Karpas-422 (cell line): ENCODE data around the gene C14orf180. TPM values are rescaled to one million over a fixed set of nuclear protein-coding genes. Genes with fewer than 3 reads are reported as not detected.
A peak's percentile ranks its signal among the peaks of the same experiment; 100 is the strongest.

ENCODE experiments used
- DNase-seq: peaks from one replicate; pipeline ENCODE4 v3.0.0-alpha.2; 2015
- H2AFZ ChIP-seq: fragments of 200-600 bp; sonication (generic); 2 replicates; pipeline ENCODE4 v1.6.1; 2014; ENCODE audit warnings: antibody characterized with exemption, low read length, mixed read lengths
- H3K27ac ChIP-seq: fragments of 200-600 bp; sonication (generic); 2 replicates; pipeline ENCODE4 v1.5.1; 2014; ENCODE audit warnings: mild to moderate bottlenecking, low read length, moderate library complexity
- H3K27me3 ChIP-seq: fragments of 200-600 bp; sonication (generic); 2 replicates; pipeline ENCODE4 v1.6.1; 2014; ENCODE audit warnings: low read length, mixed read lengths
- H3K36me3 ChIP-seq: fragments of 200-600 bp; sonication (generic); 2 replicates; pipeline ENCODE4 v1.6.1; 2014; ENCODE audit warnings: low read length, mixed read lengths; ENCODE audit not compliant: insufficient read depth
- H3K4me1 ChIP-seq: fragments of 200-600 bp; sonication (generic); 2 replicates; pipeline ENCODE4 v1.6.1; 2014; ENCODE audit warnings: mild to moderate bottlenecking, low read length, mixed read lengths
- H3K4me2 ChIP-seq: fragments of 200-600 bp; sonication (generic); 2 replicates; pipeline ENCODE4 v1.6.1; 2014; ENCODE audit warnings: low read length, low read depth, mild to moderate bottlenecking; ENCODE audit not compliant: poor library complexity, severe bottlenecking
- H3K4me3 ChIP-seq: fragments of 200-600 bp; sonication (generic); 2 replicates; pipeline ENCODE4 v1.5.1; 2014; ENCODE audit warnings: mild to moderate bottlenecking, antibody characterized with exemption, low read length, mixed read lengths
- H3K79me2 ChIP-seq: fragments of 200-600 bp; sonication (generic); 2 replicates; pipeline ENCODE4 v1.6.1; 2014; ENCODE audit warnings: mild to moderate bottlenecking, low read length, mixed read lengths
- H3K9ac ChIP-seq: fragments of 200-600 bp; sonication (generic); 2 replicates; pipeline ENCODE4 v1.6.0; 2014; ENCODE audit warnings: low read length
- H3K9me2 ChIP-seq: fragments of 200-600 bp; sonication (generic), shearing (Covaris generic); replicated peaks from 2 replicates; pipeline ENCODE4 v1.6.0; 2014; ENCODE audit warnings: mild to moderate bottlenecking, low read length, moderate library complexity; ENCODE audit not compliant: insufficient read depth
- H3K9me3 ChIP-seq: fragments of 300-700, 200-600 bp; sonication (generic); 2 replicates; pipeline ENCODE4 v1.6.1; 2014; ENCODE audit warnings: low read length, mixed read lengths
- H4K20me1 ChIP-seq: fragments of 200-600 bp; sonication (generic); 2 replicates; pipeline ENCODE4 v1.6.1; 2014; ENCODE audit warnings: mild to moderate bottlenecking, antibody characterized with exemption, low read length, low read depth; ENCODE audit not compliant: insufficient read depth
- total RNA-seq: library from RNA; depleted of rRNA; stranded (reverse); fragments of >200 nt; shearing (Covaris generic); gene quantifications from 2 replicates; pipeline ENCODE4 v1.2.3, GENCODE V29; 2014; ENCODE audit warnings: low replicate concordance

Gene C14orf180
- total RNA-seq, 1 experiment from 2014 or later: not detected

DNA sequence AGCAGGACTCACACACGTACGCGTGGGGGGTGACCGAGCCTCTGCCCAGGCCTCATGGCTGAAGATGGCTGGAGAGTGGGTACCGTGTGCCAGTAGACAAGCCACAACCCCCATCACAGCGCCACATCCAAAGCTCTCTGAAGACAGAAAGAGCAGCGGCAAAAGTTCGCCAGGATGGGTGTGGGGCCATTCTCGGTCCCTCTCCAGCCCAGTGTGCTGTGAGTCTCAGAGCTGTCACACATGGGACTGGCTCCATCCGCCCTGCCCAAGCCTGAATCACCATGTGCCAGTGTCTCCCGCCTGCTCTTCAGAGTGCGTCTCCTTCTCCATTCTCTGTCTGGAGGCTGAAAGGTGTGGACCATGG, 19.3 kb downstream of the C14orf180 start:
- Histone ChIP-seq H3K79me2 (no peaks in the 10 kb centered on the region), H3K27ac (no peak overlapping the region), H3K36me3 (no peaks in the 10 kb centered on the region), H2AFZ (no peak overlapping the region), H3K4me2 (no peak overlapping the region), H3K9me3 (no peaks in the 10 kb centered on the region), H4K20me1 (peaks cover 14% of the 10 kb centered on the region; the same call in 1 of the 2 replicates), H3K4me1 (peaks cover 4% of the 10 kb centered on the region; the same call in 1 of the 2 replicates), H3K27me3 (no peaks in the 10 kb centered on the region), H3K9ac (no peak overlapping the region), H3K4me3 (no peak overlapping the region), H3K9me2 (no peaks in the 10 kb centered on the region)
- no peak for DNase-seq

- Histone ChIP-seq H3K9me2 (no peaks in the 10 kb centered on the region), H3K4me1 (no peaks in the 10 kb centered on the region), H3K9me3 (no peaks in the 10 kb centered on the region), H3K4me2 (no peak overlapping the region), H2AFZ (no peak overlapping the region), H3K79me2 (no peaks in the 10 kb centered on the region), H3K27me3 (no peaks in the 10 kb centered on the region), H4K20me1 (peaks cover 13% of the 10 kb centered on the region; the same call in 1 of the 2 replicates), H3K27ac (no peak overlapping the region), H3K4me3 (no peak overlapping the region), H3K9ac (no peak overlapping the region), H3K36me3 (no peaks in the 10 kb centered on the region)
- no peak for DNase-seq
Measured at GRCh38 chr14:104599446-104599845, 19.9 kb downstream of the C14orf180 start.

DNA sequence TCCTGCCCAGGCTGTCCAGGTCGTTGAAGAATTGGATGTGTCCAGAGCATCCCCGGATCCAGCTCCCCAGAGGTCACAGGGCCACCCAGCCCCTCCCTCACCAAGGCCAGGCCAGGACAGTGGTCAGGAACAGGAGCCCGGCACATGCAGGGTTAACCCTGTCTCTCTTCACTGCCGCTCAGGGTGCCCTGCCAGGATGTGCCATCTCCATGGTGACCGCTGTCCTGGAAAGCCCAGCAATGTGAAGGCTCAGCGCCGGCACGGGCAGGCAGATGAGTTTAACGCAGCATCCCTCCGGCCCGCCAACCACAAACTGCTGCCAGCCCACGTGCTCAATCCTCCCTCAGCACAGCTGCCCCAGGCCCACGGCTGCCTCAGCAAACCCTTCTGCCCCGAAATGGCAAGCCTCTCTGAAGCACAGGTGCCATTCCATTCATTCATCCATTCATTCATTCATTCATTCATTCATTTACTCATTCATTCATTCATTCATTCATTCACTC, 20.6 kb downstream of the C14orf180 start:
- peak; percentile 57 for DNase-seq
- no peak overlapping the region for H3K4me2 ChIP-seq

DNA sequence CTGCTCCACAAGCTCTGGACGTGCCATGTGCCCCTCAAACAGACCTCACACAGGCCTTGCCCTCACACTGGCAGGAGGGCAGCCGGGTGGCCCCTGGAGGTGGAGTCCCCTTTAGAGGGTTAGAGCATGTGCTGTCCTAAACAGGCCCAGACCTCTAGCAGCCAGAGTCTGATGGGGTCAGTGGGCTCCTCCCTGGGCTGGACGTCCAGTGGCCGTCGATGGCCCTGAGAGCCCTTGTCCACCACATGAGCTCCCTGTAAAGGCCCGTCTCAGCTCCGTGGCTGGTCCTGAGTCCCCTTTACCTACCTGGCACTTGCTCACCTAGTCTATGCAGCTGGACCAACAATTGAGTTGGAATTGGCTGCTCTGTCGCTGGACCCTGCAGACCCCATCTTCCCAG, 21.2 kb downstream of the C14orf180 start:
- no peak overlapping the region for H2AFZ ChIP-seq
- H3K36me3 ChIP-seq: no peaks in the 10 kb centered on the region
- no peaks in the 10 kb centered on the region for H3K9me2 ChIP-seq
- H4K20me1 ChIP-seq: peaks cover 9% of the 10 kb centered on the region; the same call in 1 of the 2 replicates
- no peak overlapping the region for H3K4me2 ChIP-seq
- H3K9me3 ChIP-seq: no peaks in the 10 kb centered on the region
- H3K9ac ChIP-seq: no peak overlapping the region
- no peak overlapping the region for H3K27ac ChIP-seq
- no peaks in the 10 kb centered on the region for H3K79me2 ChIP-seq
- no peaks in the 10 kb centered on the region for H3K4me1 ChIP-seq
- no peak overlapping the region for H3K4me3 ChIP-seq
- DNase-seq: no peak
- H3K27me3 ChIP-seq: no peaks in the 10 kb centered on the region

More for the DNA sequence above, 20.6 kb downstream of the C14orf180 start:
- Histone ChIP-seq H3K36me3 (no peaks in the 10 kb centered on the region), H3K79me2 (no peaks in the 10 kb centered on the region), H3K27me3 (no peaks in the 10 kb centered on the region), H4K20me1 (peaks cover 9% of the 10 kb centered on the region; the same call in 1 of the 2 replicates), H2AFZ (no peak overlapping the region), H3K27ac (no peak overlapping the region), H3K9me3 (no peaks in the 10 kb centered on the region), H3K4me1 (no peaks in the 10 kb centered on the region), H3K9ac (no peak overlapping the region), H3K9me2 (no peaks in the 10 kb centered on the region), H3K4me3 (no peak overlapping the region)

- no peak overlapping the region for H3K9ac ChIP-seq
- H3K4me1 ChIP-seq: no peaks in the 10 kb centered on the region
- H3K4me3 ChIP-seq: no peak overlapping the region
- no peaks in the 10 kb centered on the region for H3K36me3 ChIP-seq
- H2AFZ ChIP-seq: no peak overlapping the region
- no peak overlapping the region for H3K27ac ChIP-seq
- no peaks in the 10 kb centered on the region for H3K9me3 ChIP-seq
- H3K79me2 ChIP-seq: no peaks in the 10 kb centered on the region
- H3K4me2 ChIP-seq: no peak overlapping the region
- H4K20me1 ChIP-seq: peaks cover 4% of the 10 kb centered on the region; the same call in 1 of the 2 replicates
- DNase-seq: no peak
- H3K27me3 ChIP-seq: no peaks in the 10 kb centered on the region
- H3K9me2 ChIP-seq: no peaks in the 10 kb centered on the region
Measured at GRCh38 chr14:104601786-104602185, 22.2 kb downstream of the C14orf180 start.

GRCh38 chr14:104602315-104602932, 22.9 kb downstream of the C14orf180 start:
- Histone ChIP-seq H3K36me3 (no peaks in the 10 kb centered on the region), H3K4me2 (no peak overlapping the region), H3K27ac (no peak overlapping the region), H3K9me2 (no peaks in the 10 kb centered on the region), H3K4me1 (no peaks in the 10 kb centered on the region), H3K27me3 (no peaks in the 10 kb centered on the region), H3K79me2 (no peaks in the 10 kb centered on the region), H3K9me3 (no peaks in the 10 kb centered on the region), H2AFZ (no peak overlapping the region), H4K20me1 (peaks cover 4% of the 10 kb centered on the region; the same call in 1 of the 2 replicates), H3K4me3 (no peak overlapping the region), H3K9ac (no peak overlapping the region)
- DNase-seq: no peak

DNA sequence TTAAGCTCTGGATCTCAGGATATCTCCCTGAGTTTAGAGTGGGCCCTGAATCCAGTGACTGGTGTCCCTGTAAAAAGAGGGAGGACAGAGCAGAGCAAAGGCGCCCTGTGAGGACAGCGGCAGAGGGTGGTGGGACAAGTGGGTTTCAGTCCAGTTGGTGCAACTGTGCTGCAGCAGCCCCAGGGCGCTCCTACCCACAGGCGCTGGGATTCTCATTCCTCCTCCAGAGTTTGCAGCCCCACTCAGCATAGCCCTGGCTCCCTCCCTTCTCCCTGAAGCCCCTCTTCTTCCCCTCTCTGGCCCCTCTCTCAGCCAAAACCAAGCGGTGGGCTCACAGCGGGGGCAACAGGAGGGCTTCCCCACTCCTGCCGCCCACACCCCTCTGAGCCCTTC, 23.4 kb downstream of the C14orf180 start:
- no peak for DNase-seq
- no peak overlapping the region for H3K4me3 ChIP-seq

GRCh38 chr14:104603711-104604401, 24.3 kb downstream of the C14orf180 start:
- H3K27ac ChIP-seq: no peak overlapping the region
- H3K4me3 ChIP-seq: no peak overlapping the region
- no peaks in the 10 kb centered on the region for H3K36me3 ChIP-seq
- H3K4me1 ChIP-seq: no peaks in the 10 kb centered on the region
- H3K9ac ChIP-seq: no peak overlapping the region
- H3K79me2 ChIP-seq: no peaks in the 10 kb centered on the region
- H3K27me3 ChIP-seq: no peaks in the 10 kb centered on the region
- H3K9me3 ChIP-seq: no peaks in the 10 kb centered on the region
- no peak overlapping the region for H2AFZ ChIP-seq
- peaks cover 4% of the 10 kb centered on the region; the same call in 1 of the 2 replicates for H4K20me1 ChIP-seq
- DNase-seq: no peak
- H3K4me2 ChIP-seq: no peak overlapping the region
- H3K9me2 ChIP-seq: no peaks in the 10 kb centered on the region

More for the DNA sequence above, 23.4 kb downstream of the C14orf180 start:
- no peak overlapping the region for H3K9ac ChIP-seq
- H3K9me2 ChIP-seq: no peaks in the 10 kb centered on the region
- no peak overlapping the region for H3K27ac ChIP-seq
- H3K4me1 ChIP-seq: no peaks in the 10 kb centered on the region
- H3K79me2 ChIP-seq: no peaks in the 10 kb centered on the region
- H3K4me2 ChIP-seq: no peak overlapping the region
- no peaks in the 10 kb centered on the region for H3K27me3 ChIP-seq
- no peak overlapping the region for H2AFZ ChIP-seq
- no peaks in the 10 kb centered on the region for H3K36me3 ChIP-seq
- no peaks in the 10 kb centered on the region for H3K9me3 ChIP-seq
- H4K20me1 ChIP-seq: peaks cover 4% of the 10 kb centered on the region; the same call in 1 of the 2 replicates
